Measurements from ENCODE around the gene CLNK. TPM values are rescaled to one million over a fixed set of nuclear protein-coding genes. Genes with fewer than 3 reads are reported as not detected.

CLNK gene
- total RNA-seq, 4 donors from 2014 or later, result 0.17 TPM; not detected in 3

DNA sequence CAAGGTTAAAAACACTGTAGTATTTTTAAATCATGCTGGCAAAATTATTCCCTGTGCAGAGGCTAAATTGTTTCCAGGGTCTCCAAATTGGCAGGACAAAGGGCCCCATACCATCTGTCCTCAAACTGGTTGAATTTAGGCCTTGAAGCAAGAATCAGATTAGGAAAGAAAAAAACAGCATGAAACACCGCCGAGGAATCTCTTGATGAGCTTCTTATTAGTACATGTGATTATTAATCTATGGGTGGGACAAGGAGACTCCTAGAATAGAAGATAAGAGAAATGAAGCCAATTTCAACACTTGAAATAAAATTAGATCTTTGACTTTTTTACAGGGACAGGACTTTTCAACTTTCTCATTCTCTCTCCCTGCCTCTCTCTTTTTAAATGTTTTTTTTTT is 7.1 kb upstream of the CLNK start:
- TF ChIP-seq CTCF (IDR thresholded peaks at IDR 0.05; ENCODE audit: low read depth), result no peak

GRCh38 chr4:10690185-10690907 is 5.8 kb upstream of the CLNK start:
- no peak for TF ChIP-seq CTCF (IDR thresholded peaks at IDR 0.05; ENCODE audit: low read depth)

DNA sequence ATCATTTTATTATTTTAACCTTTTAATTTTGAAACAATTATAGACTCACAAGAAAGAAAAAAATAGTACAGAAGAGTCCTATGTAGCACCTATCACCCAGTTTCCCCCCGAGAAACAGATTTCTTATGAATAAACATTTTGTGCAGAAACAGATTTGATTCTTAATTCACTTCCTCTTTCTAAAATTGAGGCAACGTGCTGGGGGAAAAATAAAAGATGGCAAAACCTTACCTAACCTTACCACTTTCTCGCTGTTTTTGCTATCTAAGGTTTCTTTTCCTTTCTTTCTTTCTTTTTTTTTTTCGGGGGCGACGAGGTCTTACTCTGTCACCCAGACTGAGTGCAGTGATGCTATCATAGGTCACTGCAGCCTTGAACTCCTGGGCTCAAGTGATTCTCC is 4.3 kb upstream of the CLNK start:
- no peak for TF ChIP-seq CTCF (IDR thresholded peaks at IDR 0.05; ENCODE audit: low read depth)

DNA sequence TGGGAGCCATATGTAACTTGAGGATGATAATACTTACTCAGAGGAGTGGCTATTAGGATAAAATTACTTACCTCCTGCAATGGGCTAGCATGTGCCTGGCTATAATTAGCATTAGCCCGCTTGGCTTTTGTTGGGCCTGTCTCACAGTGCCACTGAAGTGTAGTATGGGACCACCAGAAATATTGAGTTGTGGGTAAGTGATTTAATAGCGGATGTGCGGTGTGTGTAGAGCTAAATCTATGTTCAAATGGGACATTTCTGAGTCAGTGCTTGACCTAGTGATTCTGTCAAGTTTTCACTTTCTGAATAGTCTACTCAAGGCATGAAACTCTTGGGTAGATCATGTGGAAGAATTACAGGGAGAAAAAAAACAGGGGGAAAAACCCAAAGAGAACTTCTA is 3.5 kb upstream of the CLNK start:
- TF ChIP-seq CTCF (IDR thresholded peaks at IDR 0.05; ENCODE audit: low read depth), result no peak

DNA sequence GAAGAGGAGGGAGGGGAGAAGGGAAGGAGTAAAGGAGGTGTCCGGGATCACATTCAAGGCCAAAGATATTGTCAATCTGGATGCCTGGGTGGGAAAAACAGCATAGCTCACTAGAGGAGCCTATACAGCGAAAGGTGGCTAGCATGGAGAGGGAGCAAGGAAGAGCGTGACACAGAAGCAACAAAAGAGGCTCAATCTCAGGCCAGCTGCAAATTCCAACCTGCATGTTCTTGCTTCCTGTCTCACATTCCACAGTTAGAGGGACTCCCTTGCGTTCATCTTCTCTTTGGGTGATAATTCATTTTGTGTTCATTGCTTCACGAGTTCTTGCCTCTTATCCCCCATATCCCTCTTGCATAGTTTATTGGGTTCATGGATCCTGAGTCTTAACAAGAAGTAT is 3.0 kb upstream of the CLNK start:
- TF ChIP-seq CTCF (IDR thresholded peaks at IDR 0.05; ENCODE audit: low read depth), result no peak

GRCh38 chr4:10682397-10682796 is 2.2 kb downstream of the CLNK start:
- TF ChIP-seq CTCF (IDR thresholded peaks at IDR 0.05; ENCODE audit: low read depth), result no peak

DNA sequence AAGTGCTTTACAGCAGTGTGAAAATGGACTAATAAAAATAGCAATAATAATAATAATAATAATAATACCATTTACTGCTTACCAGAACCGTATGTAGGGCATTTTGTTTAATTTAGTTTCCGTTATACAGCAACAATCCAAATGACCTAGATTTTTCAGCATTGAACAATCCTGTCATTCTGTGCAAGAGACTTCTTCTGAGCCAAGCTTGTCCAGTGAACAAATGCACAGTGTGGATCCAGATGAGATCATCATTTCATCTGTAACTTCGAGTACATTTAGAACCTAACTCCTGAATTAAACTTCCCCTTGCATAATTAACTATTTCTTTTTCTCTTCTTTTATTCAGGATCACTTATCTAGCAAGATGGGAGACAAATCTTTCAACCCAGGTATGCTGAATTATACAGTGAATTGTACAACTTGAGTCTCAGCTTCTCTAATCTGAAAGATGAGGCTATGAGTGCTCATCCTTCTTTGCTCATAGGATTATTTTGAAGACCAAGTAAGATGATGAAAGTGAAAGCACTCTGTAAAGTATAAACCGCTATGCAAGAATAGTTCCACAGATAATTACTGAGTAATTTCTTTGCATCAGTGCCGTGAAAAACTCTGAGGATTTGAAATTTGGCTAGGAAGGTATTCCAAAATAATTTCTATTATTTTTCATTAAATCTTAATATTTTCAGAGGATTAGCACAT is 6.6 kb downstream of the CLNK start:
- TF ChIP-seq CTCF (IDR thresholded peaks at IDR 0.05; ENCODE audit: low read depth), result no peak
